ENCODE measurements around the gene LMNA.
"Not testable (repeated sequence)": the region's sequence is repeated elsewhere in the genome, so short reads cannot be mapped to it uniquely, and the experiment has no call there.

Gene LMNA

GRCh38 chr1:156104861-156105832, 9.4 kb upstream of the LMNA start:
- DNase-seq (ENCODE audit: low read depth): no peak

- DNase-seq (ENCODE audit: low read depth): no peak
Measured at GRCh38 chr1:156106624-156107488, 7.7 kb upstream of the LMNA start.

- no peak for DNase-seq (ENCODE audit: low read depth)
Measured at GRCh38 chr1:156108057-156108456, 6.5 kb upstream of the LMNA start.

- DNase-seq (ENCODE audit: low read depth): no peak
Measured at GRCh38 chr1:156108664-156109241, 5.8 kb upstream of the LMNA start.

- DNase-seq (ENCODE audit: low read depth): no peak
Measured at GRCh38 chr1:156110252-156110651, 4.3 kb upstream of the LMNA start.

- no peak for DNase-seq (ENCODE audit: low read depth)
Measured at GRCh38 chr1:156111355-156111962, 3.1 kb upstream of the LMNA start.

GRCh38 chr1:156112276-156113137, 2.0 kb upstream of the LMNA start:
- no peak for DNase-seq (ENCODE audit: low read depth)

- no peak for DNase-seq (ENCODE audit: low read depth)
Measured at GRCh38 chr1:156113282-156113950, 1.1 kb upstream of the LMNA start.

GRCh38 chr1:156114919-156115513, 505 bp downstream of the LMNA start:
- DNase-seq (ENCODE audit: low read depth): no peak

- DNase-seq (ENCODE audit: low read depth): no peak
Measured at GRCh38 chr1:156115514-156116374, 1.2 kb downstream of the LMNA start.

GRCh38 chr1:156116731-156117130, 2.2 kb downstream of the LMNA start:
- not testable (repeated sequence) for DNase-seq (ENCODE audit: low read depth)

GRCh38 chr1:156117414-156118176, 3.1 kb downstream of the LMNA start:
- DNase-seq (ENCODE audit: low read depth): no peak

GRCh38 chr1:156118177-156118868, 3.8 kb downstream of the LMNA start:
- DNase-seq (ENCODE audit: low read depth): no peak

- no peak for DNase-seq (ENCODE audit: low read depth)
Measured at GRCh38 chr1:156119503-156120209, 5.1 kb downstream of the LMNA start.

- no peak for DNase-seq (ENCODE audit: low read depth)
Measured at GRCh38 chr1:156120318-156120717, 5.8 kb downstream of the LMNA start.

GRCh38 chr1:156121005-156121404, 6.5 kb downstream of the LMNA start:
- not testable (repeated sequence) for DNase-seq (ENCODE audit: low read depth)

- DNase-seq (ENCODE audit: low read depth): no peak
Measured at GRCh38 chr1:156121457-156121856, 6.9 kb downstream of the LMNA start.
